Measurements from ENCODE around the gene CACUL1. TPM values are rescaled to one million over a fixed set of nuclear protein-coding genes. Genes with fewer than 3 reads are reported as not detected.

Gene CACUL1
- polyA plus RNA-seq, 1 experiment: 15.3 TPM

DNA sequence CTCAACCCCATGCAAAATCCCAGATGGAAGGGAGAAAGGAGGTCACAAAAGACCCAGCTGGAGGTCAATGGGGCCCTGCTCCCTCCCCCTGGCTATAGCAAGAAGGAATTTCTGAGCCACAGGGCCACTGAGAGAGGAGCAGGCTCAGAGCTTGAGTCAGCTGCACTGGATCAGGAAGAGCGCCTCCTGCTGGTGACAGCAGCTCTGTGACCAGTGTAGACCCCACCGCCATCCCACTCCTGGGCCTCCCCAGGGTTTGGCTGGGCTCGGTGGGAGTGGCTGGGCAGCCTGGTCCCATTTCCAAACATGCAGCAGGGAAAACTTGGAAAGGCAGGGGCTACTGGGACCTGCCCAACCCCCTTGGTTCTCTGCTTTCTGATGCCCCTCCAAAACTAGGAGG, 127.8 kb downstream of the CACUL1 start:
- CTCF ChIA-PET: interaction anchor here (0.6 to 1.2 kb wide), 3 partner anchors 8 to 158 kb away, joined by 4 to 5 read pairs (median 5); no protein-coding TSS in a partner anchor

More for the DNA sequence above, 127.8 kb downstream of the CACUL1 start:
- H3K9me3 ChIP-seq (ENCODE audit: control insufficient read depth, insufficient read depth, low read length): no peaks in the 10 kb centered on the region
- peaks cover 5% of the 10 kb centered on the region for H3K27me3 ChIP-seq (ENCODE audit: control insufficient read depth, insufficient read depth, low read length)
- POLR2A ChIA-PET: no interaction called here
- TF ChIP-seq CTCF (IDR thresholded peaks at IDR 0.05; ENCODE audit: low read depth, low read length): 0 out of 2 replicates have a peak, but pooled peaks have one; percentile 4
- H3K4me3 ChIP-seq (ENCODE audit: low read depth, low read length): no peak overlapping the region
- H3K27ac ChIP-seq (ENCODE audit: low read depth, low read length): no peak overlapping the region
- DNase-seq (ENCODE audit: low read depth, low spot score): no peak

Other genes with a start within 250 kb of the CACUL1 start
- gene PRLHR, start 159.3 kb downstream of the CACUL1 start, polyA plus RNA-seq (2011; rRNA removed): not detected in 2 replicates

Data from AG04450 (cell line).